ENCODE data around the gene TMEM123.

TMEM123 gene

GRCh38 chr11:102473543-102473942 lies 21.0 kb upstream of the TMEM123 start:
- DNase-seq (ENCODE audit: insufficient read length, low spot score) (no peak), FAIRE-seq (no peak)

- no peak for FAIRE-seq
- DNase-seq (ENCODE audit: insufficient read length, low spot score): no peak
Observed at GRCh38 chr11:102472127-102472526, 19.6 kb upstream of the TMEM123 start.

GRCh38 chr11:102471474-102471873 lies 18.9 kb upstream of the TMEM123 start:
- FAIRE-seq (peak; percentile 61), DNase-seq (ENCODE audit: insufficient read length, low spot score) (no peak)

- no peak for FAIRE-seq
Observed at GRCh38 chr11:102470251-102470650, 17.7 kb upstream of the TMEM123 start.

DNA sequence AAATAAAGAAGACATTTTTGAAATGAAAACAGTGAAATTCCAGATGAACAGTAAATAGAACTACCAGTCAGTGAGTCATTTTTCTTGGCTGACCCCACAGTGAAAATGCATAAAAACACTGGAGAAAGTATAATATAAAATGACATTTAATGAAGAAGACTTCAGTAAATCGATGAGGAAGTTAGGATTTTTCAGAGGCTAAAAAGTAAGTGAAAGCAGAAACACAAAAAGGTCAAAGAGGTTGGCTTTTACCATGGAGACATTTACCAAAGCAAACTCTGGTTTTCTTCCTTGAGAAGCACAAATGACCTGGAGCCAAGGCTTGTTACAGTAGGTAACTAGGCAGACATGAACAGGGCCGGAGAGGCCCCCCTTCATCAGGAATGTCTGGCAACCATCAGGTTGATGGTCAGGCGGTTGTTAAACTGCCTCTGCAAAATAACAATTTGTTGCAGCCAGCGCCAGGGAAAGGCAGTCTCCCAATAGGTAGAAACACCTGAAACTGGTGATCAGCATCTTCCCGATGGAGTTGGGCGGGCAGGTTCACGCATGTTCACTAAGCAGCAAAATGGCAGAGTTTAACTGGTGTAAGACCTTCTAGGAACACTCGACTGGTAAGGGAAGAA lies 16.7 kb upstream of the TMEM123 start:
- DNase-seq (ENCODE audit: insufficient read length, low spot score) (no peak), FAIRE-seq (no peak)

More at GRCh38 chr11:102470251-102470650, 17.7 kb upstream of the TMEM123 start:
- DNase-seq (ENCODE audit: insufficient read length, low spot score): no peak

DNA sequence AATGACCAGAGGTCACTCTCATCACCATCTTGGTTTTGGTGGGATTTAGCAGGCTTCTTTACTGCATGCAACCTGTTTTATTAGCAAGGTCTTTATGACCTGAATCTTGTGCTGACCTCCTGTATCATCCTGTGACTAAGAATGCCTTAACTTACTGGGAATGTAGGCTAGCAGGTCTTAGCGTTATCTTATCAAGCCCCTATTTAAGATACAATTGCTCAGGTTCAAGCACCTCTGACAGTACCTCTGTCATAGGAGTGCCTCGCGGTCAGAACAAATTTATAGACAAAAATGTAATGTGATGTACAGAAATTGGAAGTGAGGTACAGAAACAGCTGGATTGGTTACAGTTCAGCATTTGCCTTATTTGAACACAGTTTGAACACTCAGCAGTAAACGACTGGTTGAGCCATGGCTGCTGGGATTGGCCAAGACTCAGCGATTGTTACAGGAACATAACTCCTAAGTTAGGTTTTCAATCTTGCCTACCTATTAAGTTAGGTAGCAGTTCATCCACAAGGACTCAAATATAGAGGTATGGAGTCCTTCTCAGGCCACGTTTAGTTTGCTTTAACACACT lies 16.1 kb upstream of the TMEM123 start:
- DNase-seq (ENCODE audit: insufficient read length, low spot score) (no peak), FAIRE-seq (no peak)

DNA sequence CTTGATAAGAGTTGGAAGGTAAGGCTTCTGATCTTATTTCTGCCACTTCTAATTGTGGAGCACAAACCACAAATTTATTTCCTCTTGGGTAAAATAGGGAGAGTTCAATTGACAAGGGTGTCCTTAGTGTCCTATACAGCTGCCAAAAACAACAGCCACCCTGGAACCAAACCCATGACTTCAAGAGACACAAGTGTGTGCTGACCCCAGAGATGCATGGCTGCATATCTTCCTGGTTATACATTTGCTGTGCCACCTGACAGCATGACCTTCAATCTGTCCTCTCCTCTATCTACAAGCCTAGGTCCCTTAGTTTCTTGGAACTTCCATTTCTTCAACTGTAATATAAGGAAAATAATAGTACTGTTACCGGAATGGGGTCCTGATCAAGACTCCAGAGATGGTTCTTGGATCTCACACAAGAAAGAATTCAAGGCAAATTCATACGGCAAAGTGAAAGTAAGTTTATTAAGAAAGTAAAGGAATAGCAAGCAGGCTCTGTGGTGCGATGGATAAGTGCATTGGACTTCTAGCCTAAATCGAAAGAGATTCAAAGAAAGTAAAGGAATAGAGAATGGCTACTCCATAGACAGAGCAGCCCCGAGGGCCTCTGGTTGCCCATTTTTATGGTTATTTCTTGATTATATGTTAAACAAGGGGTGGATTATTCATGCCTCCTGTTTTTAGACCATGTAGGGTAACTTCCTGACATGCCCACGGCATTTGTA lies 15.5 kb upstream of the TMEM123 start:
- DNase-seq (ENCODE audit: insufficient read length, low spot score) (no peak), FAIRE-seq (no peak)

GRCh38 chr11:102467080-102467708 lies 14.6 kb upstream of the TMEM123 start:
- no peak for FAIRE-seq
- no peak for DNase-seq (ENCODE audit: insufficient read length, low spot score)

DNA sequence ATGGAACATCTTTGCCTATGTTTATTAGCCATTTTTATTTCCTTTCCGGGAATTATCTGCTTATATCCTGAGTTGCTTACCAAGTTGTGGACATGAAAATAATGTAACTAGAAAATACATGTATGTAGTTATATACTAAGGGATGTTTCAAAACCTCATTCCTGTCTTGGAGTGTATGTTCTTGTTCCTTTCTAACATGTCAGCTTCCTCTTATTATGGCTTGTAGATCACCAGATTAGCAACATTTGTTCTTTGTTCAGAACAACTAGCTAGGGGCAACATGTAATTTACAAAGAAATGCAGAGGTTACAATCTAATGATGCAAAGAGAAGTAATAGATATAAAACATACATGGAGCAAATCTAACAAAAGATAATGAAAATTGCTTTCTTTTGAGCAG lies 13.1 kb upstream of the TMEM123 start:
- FAIRE-seq (no peak), DNase-seq (ENCODE audit: insufficient read length, low spot score) (no peak)

DNA sequence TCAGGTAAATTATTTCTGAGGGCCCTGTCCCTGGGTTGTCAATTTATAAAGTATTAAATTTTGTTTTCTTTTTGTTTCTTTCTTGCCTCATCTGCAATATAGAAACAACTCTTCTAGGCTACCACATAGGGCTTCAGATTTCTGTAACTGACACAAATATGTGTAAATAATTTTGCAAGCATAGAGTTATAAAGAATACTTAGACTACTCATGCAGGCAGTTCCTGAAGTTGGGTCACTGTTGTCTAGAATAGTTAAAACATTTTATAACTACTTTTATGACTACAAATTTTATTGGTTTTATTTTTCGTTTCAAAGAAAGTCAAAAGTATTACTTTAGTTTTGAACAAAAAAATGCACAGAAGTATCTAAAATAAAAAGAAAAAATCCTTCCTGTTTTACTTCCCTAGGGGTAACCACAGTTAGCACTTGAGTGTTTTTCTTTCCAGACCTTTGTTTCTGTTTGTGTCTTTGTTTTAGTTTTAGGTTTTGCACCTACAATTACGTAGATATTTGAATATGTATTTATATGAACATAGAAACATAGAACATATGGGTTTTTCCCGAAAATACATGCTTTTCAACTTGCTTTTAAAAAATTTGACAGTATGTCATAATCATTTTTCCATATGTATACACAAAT lies 12.4 kb upstream of the TMEM123 start:
- FAIRE-seq: no peak

GRCh38 chr11:102464037-102464436 lies 11.5 kb upstream of the TMEM123 start:
- FAIRE-seq (no peak), DNase-seq (ENCODE audit: insufficient read length, low spot score) (no peak)

More for the DNA sequence above, 12.4 kb upstream of the TMEM123 start:
- no peak for DNase-seq (ENCODE audit: insufficient read length, low spot score)

GRCh38 chr11:102462610-102463009 lies 10.0 kb upstream of the TMEM123 start:
- FAIRE-seq (no peak), DNase-seq (ENCODE audit: insufficient read length, low spot score) (no peak)

DNA sequence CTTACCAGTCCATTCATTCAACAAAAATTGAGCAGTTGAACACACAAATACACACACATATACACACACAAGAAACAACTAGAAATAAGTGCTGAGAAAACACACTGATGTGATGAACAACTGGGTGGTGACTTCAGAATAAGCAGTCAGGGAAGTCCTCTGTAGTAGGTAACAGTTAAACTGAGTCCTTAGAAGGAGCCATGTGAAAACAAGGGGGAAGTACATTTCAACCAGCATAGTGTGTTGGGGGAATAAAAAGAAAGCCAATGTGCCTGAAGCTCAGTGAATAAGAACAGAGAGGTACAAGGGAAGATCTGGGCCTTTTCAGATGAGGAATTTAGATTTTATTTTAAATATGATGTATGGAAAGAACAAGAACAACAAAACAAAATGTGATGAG lies 6.8 kb upstream of the TMEM123 start:
- no peak for DNase-seq (ENCODE audit: insufficient read length, low spot score)
- peak; percentile 42 for FAIRE-seq

DNA sequence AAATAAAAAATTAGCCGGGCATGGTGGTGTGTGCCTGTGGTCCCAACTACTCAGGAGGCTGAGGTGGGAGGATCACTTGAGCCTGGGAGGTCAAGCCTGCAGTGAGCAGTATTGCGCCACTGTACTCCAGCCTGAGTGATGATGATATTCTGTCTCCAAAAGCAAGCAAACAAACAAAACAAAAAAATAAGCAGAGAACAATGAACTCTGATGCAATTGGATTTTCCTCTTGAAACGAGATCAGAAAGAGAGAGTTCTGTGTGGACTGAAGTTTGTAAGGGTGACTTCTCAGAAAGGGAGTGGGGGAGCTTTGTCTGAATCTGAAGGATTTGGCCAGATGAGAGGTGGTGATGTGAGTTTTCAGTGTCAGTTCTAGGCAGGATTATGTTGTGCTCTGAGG lies 6.0 kb upstream of the TMEM123 start:
- DNase-seq (ENCODE audit: insufficient read length, low spot score) (no peak), FAIRE-seq (no peak)

GRCh38 chr11:102457865-102458264 lies 5.3 kb upstream of the TMEM123 start:
- FAIRE-seq (no peak), DNase-seq (ENCODE audit: insufficient read length, low spot score) (no peak)

GRCh38 chr11:102457056-102457677 lies 4.6 kb upstream of the TMEM123 start:
- FAIRE-seq (no peak), DNase-seq (ENCODE audit: insufficient read length, low spot score) (no peak)

DNA sequence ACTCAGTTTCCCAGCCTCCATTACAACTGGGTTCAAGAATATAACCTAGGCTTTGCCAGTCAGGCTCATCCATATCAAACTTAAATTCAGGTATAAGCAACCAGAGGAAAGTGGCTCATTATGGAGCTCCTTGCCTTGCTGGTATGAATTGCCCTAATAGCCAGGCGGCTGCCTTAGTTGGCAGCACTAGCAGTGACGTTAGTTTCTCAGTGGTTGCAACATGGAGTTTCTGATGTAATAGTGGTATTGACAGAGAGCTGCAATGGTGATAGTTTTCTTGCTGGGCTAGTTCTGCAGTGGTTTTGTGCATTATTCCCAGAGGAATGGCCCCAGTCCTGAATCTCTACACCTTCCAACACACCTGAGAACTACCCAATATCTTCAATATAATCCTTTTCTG lies 3.8 kb upstream of the TMEM123 start:
- no peak for FAIRE-seq
- no peak for DNase-seq (ENCODE audit: insufficient read length, low spot score)

DNA sequence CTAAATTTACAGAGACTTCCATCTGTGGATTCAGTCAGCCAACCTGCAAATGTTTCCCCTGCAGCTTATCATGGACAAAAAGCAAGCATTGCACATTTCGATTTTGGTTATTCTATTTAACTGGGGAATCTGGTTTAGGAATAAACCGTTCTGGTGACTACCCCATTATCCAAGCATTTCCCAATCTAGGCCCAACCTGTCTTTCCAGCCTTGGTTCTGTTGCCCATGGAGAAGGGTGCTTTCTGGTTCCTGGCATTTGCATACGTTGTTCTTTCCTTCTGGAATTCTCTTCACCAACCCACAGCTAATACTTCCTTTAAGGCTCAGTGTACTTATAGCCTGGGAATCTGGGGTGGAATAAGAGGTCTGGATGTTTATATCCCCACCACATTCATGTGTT lies 1.4 kb upstream of the TMEM123 start:
- no peak for DNase-seq (ENCODE audit: insufficient read length, low spot score)
- no peak for FAIRE-seq

- FAIRE-seq (peak; percentile 63), DNase-seq (ENCODE audit: insufficient read length, low spot score) (no peak)
Observed at GRCh38 chr11:102453302-102453695, 734 bp upstream of the TMEM123 start.

DNA sequence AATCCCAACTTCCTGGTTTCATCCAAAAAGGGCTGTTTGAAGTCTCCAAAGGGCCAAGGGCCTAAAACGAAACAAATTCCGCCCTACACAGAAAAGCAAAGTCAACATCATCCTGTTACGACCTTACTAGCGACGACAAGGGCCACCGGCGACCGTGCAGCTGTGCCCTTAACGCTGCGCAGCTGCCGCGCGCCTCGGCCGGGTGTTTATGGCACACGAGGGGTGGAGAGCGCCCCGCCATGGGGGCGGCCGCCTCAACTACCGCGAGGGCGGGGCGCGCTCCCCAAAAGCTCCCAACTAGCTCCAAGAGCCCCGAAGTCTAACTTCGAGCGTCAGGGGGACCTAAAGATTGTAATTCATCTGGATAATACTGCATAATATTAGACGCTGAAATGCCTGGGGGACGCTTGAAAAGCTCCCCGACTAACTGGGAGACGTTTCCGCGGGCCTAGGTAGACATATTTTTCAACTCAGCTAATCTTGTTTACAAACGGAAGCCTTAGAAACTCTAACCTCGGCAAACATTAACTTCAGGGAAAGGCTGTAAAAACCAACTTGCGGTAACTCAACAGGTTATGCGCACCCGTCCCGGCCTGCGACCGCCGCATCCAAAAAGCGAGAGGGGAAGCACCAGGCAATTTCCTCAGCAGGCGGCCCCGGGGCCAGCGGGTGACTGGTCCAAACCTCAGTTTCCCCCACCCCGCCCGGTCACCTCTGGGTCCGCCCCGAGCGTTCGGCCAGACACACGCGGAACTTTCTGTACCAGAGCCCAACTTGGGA lies 694 bp downstream of the TMEM123 start:
- DNase-seq (ENCODE audit: insufficient read length, low spot score): peak; percentile 44
- peak; percentile 87 for FAIRE-seq
